ENCODE measurements around the gene GTF2A2. TPM values are rescaled to one million over a fixed set of nuclear protein-coding genes. Genes with fewer than 3 reads are reported as not detected.

Gene GTF2A2
- polyA plus RNA-seq, 3 donors, result 126 to 166 (median 133) TPM

DNA sequence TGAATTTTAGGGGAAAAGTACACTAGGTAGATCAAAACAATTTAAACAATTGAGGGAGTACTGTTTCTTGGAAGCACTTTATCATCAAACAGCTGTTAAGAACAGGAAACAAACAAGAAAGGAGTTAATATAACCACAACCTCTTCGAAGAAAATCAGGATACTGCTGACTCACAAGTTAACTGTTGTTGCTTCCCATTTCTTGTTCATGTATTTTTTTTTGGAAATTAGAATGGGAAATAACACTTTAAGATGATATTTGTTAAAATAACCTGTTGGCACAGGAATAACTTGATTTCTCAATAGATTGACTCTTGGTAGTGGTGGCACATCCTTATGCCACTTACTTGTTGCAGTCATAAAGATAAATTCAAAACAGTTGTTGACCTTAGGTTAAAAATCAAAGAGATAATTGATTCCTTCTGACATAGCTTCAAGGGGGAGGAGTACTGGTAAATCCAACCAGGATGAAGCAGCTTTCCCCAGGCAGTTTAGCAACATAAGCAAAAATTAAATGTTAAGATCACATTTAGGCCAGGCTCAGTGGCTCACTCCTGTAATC is 28.5 kb upstream of the GTF2A2 start:
- peaks cover 0 to 7% (median 0%) of the 10 kb centered on the region in 3 donors for H3K27me3 Mint-ChIP-seq (ENCODE audit: low read depth in 3 of 3)
- H4K20me1 ChIP-seq (ENCODE audit: insufficient read depth, low read length), result peaks cover 67% of the 10 kb centered on the region
- H3K4me2 ChIP-seq (replicated peaks; ENCODE audit: extremely low read depth, low read length, poor library complexity, severe bottlenecking), result peak overlapping the region; percentile 99
- peak in 2 of 3 donors; percentile 41 to 46 for DNase-seq
- H3K36me3 ChIP-seq (replicated peaks in 1 of 2; ENCODE audit: control insufficient read depth in 1 of 2, insufficient read depth in 2 of 2, low read length in 2 of 2), result peaks cover 24 to 43% of the 10 kb centered on the region in 2 donors
- peaks cover 23 to 40% of the 10 kb centered on the region in 2 donors for H3K36me3 Mint-ChIP-seq
- H3K27ac ChIP-seq (ENCODE audit: low read depth in 1 of 2, low read length in 2 of 2), result peak overlapping the region; percentile 88 to 99
- peak overlapping the region; percentile 94 to 100 (median 99) for H3K27ac Mint-ChIP-seq
- H3K9me3 Mint-ChIP-seq, result no peaks in the 10 kb centered on the region
- no CpG with 5 or more reads among the region's 1 CpG for WGBS (ENCODE audit: insufficient coverage)
- intact Hi-C loops (cut with micrococcal nuclease), result loop anchor here (5.0 to 10.0 kb wide), 3 partner anchors 581 to 711 kb away; partner anchors contain the start of genes ANXA2 (in 1 of the 2), CCNB2 (in 1 of the 2) and RNF111 (in 1 of the 2)
- H3K4me1 Mint-ChIP-seq, result peaks cover 47% of the 10 kb centered on the region
- TF ChIP-seq, protein P1, sequence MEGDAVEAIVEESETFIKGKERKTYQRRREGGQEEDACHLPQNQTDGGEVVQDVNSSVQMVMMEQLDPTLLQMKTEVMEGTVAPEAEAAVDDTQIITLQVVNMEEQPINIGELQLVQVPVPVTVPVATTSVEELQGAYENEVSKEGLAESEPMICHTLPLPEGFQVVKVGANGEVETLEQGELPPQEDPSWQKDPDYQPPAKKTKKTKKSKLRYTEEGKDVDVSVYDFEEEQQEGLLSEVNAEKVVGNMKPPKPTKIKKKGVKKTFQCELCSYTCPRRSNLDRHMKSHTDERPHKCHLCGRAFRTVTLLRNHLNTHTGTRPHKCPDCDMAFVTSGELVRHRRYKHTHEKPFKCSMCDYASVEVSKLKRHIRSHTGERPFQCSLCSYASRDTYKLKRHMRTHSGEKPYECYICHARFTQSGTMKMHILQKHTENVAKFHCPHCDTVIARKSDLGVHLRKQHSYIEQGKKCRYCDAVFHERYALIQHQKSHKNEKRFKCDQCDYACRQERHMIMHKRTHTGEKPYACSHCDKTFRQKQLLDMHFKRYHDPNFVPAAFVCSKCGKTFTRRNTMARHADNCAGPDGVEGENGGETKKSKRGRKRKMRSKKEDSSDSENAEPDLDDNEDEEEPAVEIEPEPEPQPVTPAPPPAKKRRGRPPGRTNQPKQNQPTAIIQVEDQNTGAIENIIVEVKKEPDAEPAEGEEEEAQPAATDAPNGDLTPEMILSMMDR (IDR thresholded peaks at IDR 0.05), result no peak
- peak overlapping the region; percentile 42 for H3K9ac ChIP-seq (ENCODE audit: insufficient read depth, low read length, poor library complexity, severe bottlenecking)
- H3K79me2 ChIP-seq (ENCODE audit: insufficient read depth, low read length), result peaks cover 91% of the 10 kb centered on the region
- H3K27me3 ChIP-seq (ENCODE audit: control insufficient read depth in 2 of 2, insufficient read depth in 2 of 2, low read length in 2 of 2), result no peaks in the 10 kb centered on the region
- H3K4me1 ChIP-seq (ENCODE audit: control insufficient read depth in 1 of 2, insufficient read depth in 2 of 2, low read length in 2 of 2), result peaks cover 44 to 55% of the 10 kb centered on the region in 2 donors
- H3K4me3 ChIP-seq (replicated peaks in 1 of 3; ENCODE audit: low read depth in 2 of 3, low read length in 3 of 3), result peak overlapping the region; percentile 68 to 98 (median 79)
- no peak overlapping the region for H2AFZ ChIP-seq (ENCODE audit: insufficient read depth, low read depth, low read length, poor library complexity, severe bottlenecking)
- peak overlapping the region; percentile 67 to 94 for H3K4me3 Mint-ChIP-seq
- no peaks in the 10 kb centered on the region for H3K9me3 ChIP-seq (replicated peaks in 1 of 2; ENCODE audit: control insufficient read depth in 1 of 2, insufficient read depth in 1 of 2, low read length in 2 of 2)

DNA sequence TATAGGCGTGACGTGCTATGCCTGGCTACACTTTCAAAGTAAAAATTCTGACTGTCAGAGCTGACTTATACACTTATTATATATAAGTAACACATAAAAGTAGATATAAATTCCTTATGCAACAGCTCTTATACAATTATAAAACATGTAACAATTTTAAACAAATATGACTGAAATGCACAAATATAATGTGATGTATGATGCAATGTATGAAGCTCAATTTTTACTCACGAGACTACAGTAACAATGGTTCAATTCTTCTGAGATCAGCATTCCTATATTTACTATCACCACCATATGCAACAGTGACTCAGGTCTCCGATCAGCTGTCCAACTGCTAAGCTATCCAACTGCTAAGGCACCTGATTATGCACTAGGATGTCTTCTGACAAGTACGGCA is 23.6 kb upstream of the GTF2A2 start:
- Mint-ChIP-seq H3K4me3 (no peak overlapping the region), H3K9me3 (no peaks in the 10 kb centered on the region), H3K27me3 (ENCODE audit: low read depth in 3 of 3) (no peaks in the 10 kb centered on the region), H3K36me3 (peaks cover 63 to 73% of the 10 kb centered on the region in 2 donors), H3K27ac (no peak overlapping the region), H3K4me1 (peaks cover 24% of the 10 kb centered on the region)
- WGBS (ENCODE audit: insufficient coverage), result 80% methylated on average over 1 of the region's 5 CpGs
- intact Hi-C loops (cut with micrococcal nuclease), result loop anchor here (10.0 kb wide), 2 partner anchors 576 to 696 kb away; partner anchors contain the start of genes CCNB2 (in 1 of the 2) and RNF111 (in 1 of the 2)
- Histone ChIP-seq H3K9me3 (replicated peaks in 1 of 2; ENCODE audit: control insufficient read depth in 1 of 2, insufficient read depth in 1 of 2, low read length in 2 of 2) (no peaks in the 10 kb centered on the region), H3K27me3 (ENCODE audit: control insufficient read depth in 2 of 2, insufficient read depth in 2 of 2, low read length in 2 of 2) (no peaks in the 10 kb centered on the region), H2AFZ (ENCODE audit: insufficient read depth, low read depth, low read length, poor library complexity, severe bottlenecking) (no peak overlapping the region), H3K4me3 (replicated peaks in 1 of 3; ENCODE audit: low read depth in 2 of 3, low read length in 3 of 3) (no peak overlapping the region), H3K79me2 (ENCODE audit: insufficient read depth, low read length) (peaks cover 98% of the 10 kb centered on the region), H3K4me1 (ENCODE audit: control insufficient read depth in 1 of 2, insufficient read depth in 2 of 2, low read length in 2 of 2) (peaks cover 19 to 26% of the 10 kb centered on the region in 2 donors), H3K9ac (ENCODE audit: insufficient read depth, low read length, poor library complexity, severe bottlenecking) (no peak overlapping the region), H4K20me1 (ENCODE audit: insufficient read depth, low read length) (peaks cover 100% of the 10 kb centered on the region), H3K27ac (ENCODE audit: low read depth in 1 of 2, low read length in 2 of 2) (no peak overlapping the region), H3K4me2 (replicated peaks; ENCODE audit: extremely low read depth, low read length, poor library complexity, severe bottlenecking) (no peak overlapping the region), H3K36me3 (replicated peaks in 1 of 2; ENCODE audit: control insufficient read depth in 1 of 2, insufficient read depth in 2 of 2, low read length in 2 of 2) (peaks cover 73 to 92% of the 10 kb centered on the region in 2 donors)
- DNase-seq, result no peak
- TF ChIP-seq, protein P1 (IDR thresholded peaks at IDR 0.05), result no peak
